Motor neuron (in vitro differentiated cells): ENCODE results near the gene SNX5. TPM values are rescaled to one million over a fixed set of nuclear protein-coding genes. Genes with fewer than 3 reads are reported as not detected.

Source experiments
- ATAC-seq, 8 experiments: fragments of 200-7000 bp; cut with Tn5 transposase; replicated peaks in 6 of 8; 2 replicates each; pipeline ENCODE4 v1.8.0; 2021; ENCODE audit warnings: mild to moderate bottlenecking in 8 of 8, moderate library complexity in 8 of 8
- H3K27ac ChIP-seq, 2 donors: fragments of 250-450 bp; sonication (Bioruptor Pico); 2 replicates each; pipeline ENCODE4 v1.9.0; 2021; ENCODE audit warnings: antibody characterized with exemption in 2 of 2, mild to moderate bottlenecking in 2 of 2, moderate library complexity in 1 of 2
- H3K4me1 ChIP-seq, 2 donors: fragments of 250-450 bp; sonication (Bioruptor Pico); replicated peaks in 1 of 2; 2 replicates each; pipeline ENCODE4 v1.6.1; 2021; ENCODE audit warnings: antibody characterized with exemption in 2 of 2, mild to moderate bottlenecking in 2 of 2, moderate library complexity in 1 of 2
- H3K4me3 ChIP-seq, 5 donors: fragments of 250-450 bp; sonication (Bioruptor Pico); 2 replicates each; pipeline ENCODE4 v1.9.0; 2021; ENCODE audit warnings: antibody characterized with exemption in 5 of 5, mild to moderate bottlenecking in 5 of 5, moderate library complexity in 4 of 5
- WGBS, 10 experiments: fragments of 450-650 bp; shearing (Covaris generic); methylation state at CpG; one replicate each; pipeline ENCODE4 v1.0.0; 2022; 5-methylcytosine and 5-hydroxymethylcytosine counted together
- in situ Hi-C, 9 experiments: fragments of 400-800 bp; cut with MboI; loops; one replicate each; pipeline ENCODE4 v1.15.0; 2021; ENCODE audit warnings: low sequenced_read_pairs in 9 of 9, low pct_unique_long_range_greater_than_20kb in 2 of 9; ENCODE audit not compliant: unreplicated experiment in 9 of 9
- total RNA-seq, 8 experiments: library from RNA; unstranded; fragments of 300-600 nt; gene quantifications; 2 replicates each; pipeline versions ENCODE4 v1.2.3 to v1.2.4, GENCODE V29; 2022

Gene SNX5
- total RNA-seq, 8 experiments from 2014 or later: 41.7 to 199 (median 73.8) TPM

GRCh38 chr20:17896771-17897369 is 71.7 kb downstream of the SNX5 start:
- Histone ChIP-seq H3K27ac (no peak overlapping the region), H3K4me3 (no peak overlapping the region), H3K4me1 (peaks cover 17 to 21% of the 10 kb centered on the region in 2 donors)
- peak in 5 of 8 experiments; percentile 35 to 68 (median 60) for ATAC-seq
- in situ Hi-C loops: loop anchor here in 3 of 9 experiments (25.0 kb wide), 2 partner anchors 235 to 360 kb away; partner anchors contain the start of gene BFSP1 (in 1 of the 3)
- WGBS, 10 experiments: 39 to 100% (median 75%) methylated on average over 1 to 3 of the region's 3 CpGs; no CpG with 5 or more reads in 2 of the 10 experiments

- peak in 5 of 8 experiments; percentile 80 to 85 (median 83) for ATAC-seq
- no peak overlapping the region for H3K27ac ChIP-seq
- 17 to 80% (median 37%) methylated on average over 1 to 8 of the region's 9 CpGs for WGBS, 10 experiments
- H3K4me3 ChIP-seq: no peak overlapping the region
- H3K4me1 ChIP-seq: peaks cover 17 to 21% of the 10 kb centered on the region in 2 donors
- in situ Hi-C loops: loop anchor here in 3 of 9 experiments (25.0 kb wide), 2 partner anchors 234 to 359 kb away; partner anchors contain the start of gene BFSP1 (in 1 of the 3)
These were observed 72.3 kb downstream of the SNX5 start for GRCh38 chr20:17896193-17896723.

DNA sequence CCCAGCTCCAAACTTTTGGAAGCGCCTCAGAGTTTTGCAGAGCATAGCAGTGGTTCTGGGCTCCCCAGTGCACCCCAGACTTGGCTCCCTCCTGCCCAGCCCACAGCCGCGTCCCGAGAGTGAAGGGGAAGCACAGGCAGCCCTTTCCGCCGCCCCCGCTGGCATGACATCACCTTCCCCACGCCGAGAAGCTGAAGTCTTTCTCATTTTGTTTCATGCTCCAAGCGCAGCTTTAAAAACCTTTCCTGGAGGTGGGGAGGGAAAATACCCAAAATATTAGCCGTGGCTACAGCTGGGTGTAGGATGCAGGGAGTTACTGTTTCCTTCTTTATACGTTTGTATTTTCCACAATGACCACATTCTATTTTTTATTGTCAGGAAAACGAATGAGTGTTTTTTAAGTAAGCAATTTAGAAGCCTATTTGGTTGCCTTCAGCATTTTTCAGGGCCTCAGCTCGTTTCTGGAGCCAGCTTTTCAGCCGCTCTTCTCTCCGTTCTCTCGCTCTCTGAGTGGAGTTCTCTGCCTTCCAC is 72.9 kb downstream of the SNX5 start:
- no peak overlapping the region for H3K27ac ChIP-seq
- ATAC-seq: peak in 7 of 8 experiments; percentile 16 to 69 (median 34)
- in situ Hi-C loops: loop anchor here in 3 of 9 experiments (25.0 kb wide), 2 partner anchors 233 to 358 kb away; partner anchors contain the start of gene BFSP1 (in 1 of the 3)
- peaks cover 17 to 21% of the 10 kb centered on the region in 2 donors for H3K4me1 ChIP-seq
- H3K4me3 ChIP-seq: no peak overlapping the region
- 7 to 72% (median 37%) methylated on average over 2 to 15 of the region's 17 CpGs for WGBS, 10 experiments

- no peak for ATAC-seq
- 20 to 100% (median 85%) methylated on average over 1 to 3 of the region's 3 CpGs; no CpG with 5 or more reads in 2 of the 10 experiments for WGBS, 10 experiments
- H3K4me1 ChIP-seq: peaks cover 17 to 21% of the 10 kb centered on the region in 2 donors
- no peak overlapping the region for H3K4me3 ChIP-seq
- in situ Hi-C loops: loop anchor here in 3 of 9 experiments (25.0 kb wide), 2 partner anchors 231 to 356 kb away; partner anchors contain the start of gene BFSP1 (in 1 of the 3)
- H3K27ac ChIP-seq: no peak overlapping the region
These were observed 75.1 kb downstream of the SNX5 start for GRCh38 chr20:17893445-17893844.

DNA sequence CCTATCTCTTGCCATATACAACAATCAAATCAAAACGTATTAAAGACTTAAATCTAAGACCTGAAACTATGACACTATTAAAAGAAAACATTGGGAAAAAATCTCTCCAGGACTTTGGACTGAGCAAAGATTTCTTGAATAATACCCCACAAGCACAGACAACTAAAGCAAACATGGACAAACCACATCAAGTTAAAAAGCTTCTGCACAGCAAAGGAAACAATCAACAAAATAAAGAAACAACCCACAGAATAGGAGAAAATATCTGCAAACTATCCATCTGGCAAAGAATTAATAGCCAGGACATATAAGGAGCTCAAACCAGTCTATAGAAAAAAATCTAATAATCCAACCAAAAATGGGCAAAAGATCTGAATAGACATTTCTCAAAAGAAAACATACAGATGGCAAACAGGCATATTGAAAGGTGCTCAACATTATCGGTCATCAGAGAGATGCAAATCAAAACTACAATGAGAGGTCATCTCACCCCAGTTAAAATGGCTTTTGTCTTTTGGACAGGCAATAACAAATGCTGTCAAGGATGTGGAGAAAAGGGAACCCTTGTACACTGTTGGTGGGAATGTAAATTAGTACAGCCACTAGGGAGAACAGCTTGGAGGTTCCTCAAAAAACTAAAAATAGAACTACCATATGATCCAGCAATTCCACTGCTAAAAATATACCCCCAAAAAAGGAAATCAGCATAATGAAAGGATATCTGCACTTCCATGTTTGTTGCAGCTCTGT is 76.2 kb downstream of the SNX5 start:
- WGBS, 10 experiments: 17 to 75% (median 47%) methylated on average over 1 to 2 of the region's 2 CpGs
- Histone ChIP-seq H3K27ac (no peak overlapping the region), H3K4me3 (no peak overlapping the region), H3K4me1 (peaks cover 17 to 20% of the 10 kb centered on the region in 2 donors)
- in situ Hi-C loops: loop anchor here in 3 of 9 experiments (25.0 kb wide), 2 partner anchors 230 to 355 kb away; partner anchors contain the start of gene BFSP1 (in 1 of the 3)
- no peak for ATAC-seq

Other genes with a start within 250 kb of the SNX5 start
- 10 to 100 TPM in 7 of 8 experiments, 1 to 10 TPM in 1; 8.8 to 36.6 (median 15.0) TPM for gene MGME1, start 224 bp upstream of the SNX5 start, total RNA-seq
- not detected for gene OVOL2, start 89.1 kb upstream of the SNX5 start, total RNA-seq
- 10 to 100 TPM; 12.9 to 18.1 (median 15.7) TPM for gene KAT14, start 169.1 kb upstream of the SNX5 start, total RNA-seq
- 10 to 100 TPM; 10.4 to 17.3 (median 13.0) TPM for gene PET117, start 169.1 kb upstream of the SNX5 start, total RNA-seq